ENCODE data around the gene DCDC2.
"Not testable (repeated sequence)": the region's sequence is repeated elsewhere in the genome, so short reads cannot be mapped to it uniquely, and the experiment has no call there.

GRCh38 chr6:24365103-24365633 is 7.3 kb upstream of the DCDC2 start:
- TF ChIP-seq USF1 (CRISPR knock-in tag; IDR thresholded peaks at IDR 0.05); FOXJ3 (CRISPR knock-in tag; IDR thresholded peaks at IDR 0.05; ENCODE audit: borderline replicate concordance); PRDM15 (CRISPR knock-in tag; IDR thresholded peaks at IDR 0.05); NR2C2 (CRISPR knock-in tag; IDR thresholded peaks at IDR 0.05); ZNF396 (CRISPR knock-in tag; IDR thresholded peaks at IDR 0.05; ENCODE audit: borderline replicate concordance); CTCF (IDR thresholded peaks at IDR 0.05); SP1 (CRISPR knock-in tag; conservative IDR thresholded peaks at IDR 0.05); ZBTB21 (CRISPR knock-in tag; IDR thresholded peaks at IDR 0.05; ENCODE audit: borderline replicate concordance); JAZF1 (CRISPR knock-in tag; IDR thresholded peaks at IDR 0.05): not testable (repeated sequence)
